GM10847 (cell line): ENCODE data around the gene RRBP1.

Experiments
- POLR2A ChIP-seq: IDR thresholded peaks from 2 replicates; pipeline ENCODE4 v1.6.1; 2011; ENCODE audit not compliant: insufficient read length; ENCODE audit errors: extremely low read depth

RRBP1 gene

DNA sequence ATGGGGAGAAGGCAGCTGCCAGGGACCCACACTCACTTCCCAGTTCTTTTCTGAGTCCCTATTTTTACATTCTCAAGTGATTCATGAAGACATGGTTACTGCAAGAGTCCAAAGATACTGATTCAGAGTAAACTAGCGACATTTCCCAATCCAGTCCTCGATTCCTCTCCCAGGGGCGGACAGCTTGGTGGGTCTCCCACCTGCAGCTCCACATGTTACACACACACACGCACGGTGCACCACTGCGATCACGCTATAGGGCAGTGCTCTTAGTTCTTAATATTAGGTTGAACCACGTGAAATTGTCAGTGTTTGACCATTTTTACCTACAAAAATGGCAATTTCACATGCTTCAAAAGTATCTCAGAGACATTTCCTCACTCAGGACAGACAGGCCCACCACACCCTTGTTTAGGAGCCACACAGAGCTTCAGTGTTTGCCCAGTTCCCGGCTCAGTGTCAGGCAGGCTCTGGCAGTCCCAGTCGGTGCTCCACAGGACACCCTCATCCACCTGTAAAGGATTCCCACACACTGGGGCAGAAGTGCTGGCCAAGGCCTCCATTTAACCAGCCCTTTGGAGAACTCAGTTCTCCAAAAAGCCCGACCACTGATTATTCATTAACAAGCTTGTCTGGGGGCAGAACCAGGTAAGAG lies 51.8 kb downstream of the RRBP1 start:
- TF ChIP-seq POLR2A: no peak

DNA sequence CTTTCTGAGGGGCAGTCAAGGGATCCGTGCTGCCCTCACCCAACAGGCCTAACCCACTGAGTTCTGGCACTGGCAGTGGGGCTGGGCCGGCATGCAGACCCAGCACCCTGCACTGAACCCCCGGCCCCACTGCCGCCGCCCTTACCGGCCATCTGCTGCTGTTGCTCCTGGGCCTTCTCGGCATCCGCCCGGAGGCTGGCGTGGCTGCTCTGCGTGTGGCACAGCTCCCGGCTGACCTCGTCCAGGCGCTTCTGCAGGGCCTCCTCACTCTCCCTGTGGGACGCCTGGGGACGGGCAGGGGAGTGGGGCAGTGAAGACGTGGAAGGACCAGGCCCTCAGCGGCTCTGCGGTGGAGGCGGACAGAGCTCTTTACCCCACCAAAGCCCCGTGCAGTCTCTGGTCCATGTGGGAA lies 52.4 kb downstream of the RRBP1 start:
- no peak for TF ChIP-seq POLR2A

DNA sequence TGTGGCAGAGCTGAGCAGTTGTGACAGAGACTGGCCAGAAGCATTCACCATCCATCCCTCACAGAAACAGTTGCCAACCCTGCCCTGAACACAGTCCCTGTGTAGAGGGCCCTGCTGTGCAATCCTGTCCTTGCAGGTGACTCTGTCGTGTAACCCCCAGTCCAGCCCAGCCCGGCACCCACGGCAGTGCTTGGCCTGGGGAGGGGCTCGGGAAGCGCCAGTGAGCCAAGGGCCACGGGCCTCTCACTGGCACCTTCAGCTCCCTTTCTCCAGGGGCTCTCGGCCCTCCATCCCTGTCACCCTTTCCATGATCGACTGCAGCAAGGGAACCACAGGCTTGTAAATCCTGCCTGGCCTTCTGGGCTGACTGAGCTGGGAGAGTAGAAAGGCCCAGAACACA lies 53.0 kb downstream of the RRBP1 start:
- TF ChIP-seq POLR2A: no peak

DNA sequence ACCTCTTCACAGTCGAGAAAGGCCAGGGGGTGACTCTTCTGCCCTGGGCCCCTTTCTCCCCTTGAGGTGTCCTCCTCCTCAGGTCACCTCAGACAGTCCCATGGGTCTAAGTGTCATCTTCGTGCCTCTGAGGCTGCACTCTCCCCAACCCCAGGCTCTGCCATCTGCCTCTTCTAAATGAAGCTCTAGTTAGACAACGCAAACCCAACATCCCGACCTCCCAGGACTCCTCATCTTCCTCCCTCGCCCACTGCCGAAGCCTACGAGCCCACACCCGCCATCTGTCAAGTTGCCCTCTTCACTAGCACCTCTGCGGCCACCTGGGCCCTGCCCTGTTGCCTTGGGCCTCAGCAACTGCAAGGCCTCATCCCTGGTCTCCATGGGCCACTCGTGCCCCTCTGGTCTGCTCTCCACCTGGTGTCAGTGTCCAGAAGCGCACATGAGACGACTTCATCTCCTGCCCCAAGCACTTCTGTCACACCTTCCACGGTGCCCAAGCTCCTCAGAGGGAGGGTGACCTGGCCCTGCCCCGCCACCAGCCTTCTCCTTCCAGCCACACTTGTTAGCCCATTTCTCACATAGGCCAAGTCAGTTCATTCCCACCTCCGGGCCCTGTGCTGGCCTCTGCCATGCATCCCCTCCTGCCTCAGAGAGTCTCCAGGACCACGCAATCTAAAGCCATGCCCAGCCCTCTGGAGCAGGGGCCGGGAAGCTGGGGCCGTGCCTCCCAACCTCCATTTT lies 53.8 kb downstream of the RRBP1 start:
- TF ChIP-seq POLR2A: no peak

DNA sequence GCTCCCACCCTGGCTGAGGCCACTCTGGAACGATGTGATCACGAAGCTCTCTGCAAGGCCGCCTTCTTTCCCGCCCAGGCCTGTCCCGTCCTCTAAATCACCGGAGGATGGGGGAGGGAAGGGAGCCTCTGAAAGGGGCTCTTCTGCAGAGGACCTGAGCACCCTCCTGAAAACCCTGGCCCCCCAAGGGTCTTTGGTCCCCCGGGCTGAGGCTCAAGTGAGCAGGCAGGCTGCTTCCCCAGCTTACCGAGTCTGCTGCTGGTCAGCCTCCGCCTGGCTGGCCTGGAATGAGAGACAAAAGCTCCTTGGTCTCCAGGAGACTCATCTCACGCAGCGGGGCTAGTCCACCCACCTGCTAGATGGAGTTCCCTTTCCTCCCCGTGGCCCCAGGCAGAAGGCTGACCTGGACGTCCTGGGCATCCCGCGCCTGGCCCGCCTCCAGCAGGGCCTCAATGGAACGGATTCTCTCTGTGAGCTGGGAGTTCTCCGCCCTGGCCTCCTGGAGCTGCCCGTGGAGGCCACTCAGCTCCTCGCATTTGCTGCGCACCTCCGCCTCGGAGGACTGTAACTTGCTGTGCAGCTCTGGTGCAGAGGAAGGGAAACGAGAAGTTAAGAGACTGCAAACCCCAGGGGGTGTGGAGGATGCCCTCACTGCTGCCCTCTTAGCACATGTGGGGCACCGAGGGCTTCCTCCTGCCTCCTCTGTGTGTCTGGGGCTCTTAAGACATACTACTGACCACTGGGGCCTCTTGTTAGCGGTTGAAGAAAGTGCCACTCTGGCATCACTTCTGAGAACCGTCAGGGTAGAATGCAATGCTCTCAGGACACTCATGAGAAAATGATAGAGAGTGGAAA lies 54.7 kb downstream of the RRBP1 start:
- TF ChIP-seq POLR2A: no peak

DNA sequence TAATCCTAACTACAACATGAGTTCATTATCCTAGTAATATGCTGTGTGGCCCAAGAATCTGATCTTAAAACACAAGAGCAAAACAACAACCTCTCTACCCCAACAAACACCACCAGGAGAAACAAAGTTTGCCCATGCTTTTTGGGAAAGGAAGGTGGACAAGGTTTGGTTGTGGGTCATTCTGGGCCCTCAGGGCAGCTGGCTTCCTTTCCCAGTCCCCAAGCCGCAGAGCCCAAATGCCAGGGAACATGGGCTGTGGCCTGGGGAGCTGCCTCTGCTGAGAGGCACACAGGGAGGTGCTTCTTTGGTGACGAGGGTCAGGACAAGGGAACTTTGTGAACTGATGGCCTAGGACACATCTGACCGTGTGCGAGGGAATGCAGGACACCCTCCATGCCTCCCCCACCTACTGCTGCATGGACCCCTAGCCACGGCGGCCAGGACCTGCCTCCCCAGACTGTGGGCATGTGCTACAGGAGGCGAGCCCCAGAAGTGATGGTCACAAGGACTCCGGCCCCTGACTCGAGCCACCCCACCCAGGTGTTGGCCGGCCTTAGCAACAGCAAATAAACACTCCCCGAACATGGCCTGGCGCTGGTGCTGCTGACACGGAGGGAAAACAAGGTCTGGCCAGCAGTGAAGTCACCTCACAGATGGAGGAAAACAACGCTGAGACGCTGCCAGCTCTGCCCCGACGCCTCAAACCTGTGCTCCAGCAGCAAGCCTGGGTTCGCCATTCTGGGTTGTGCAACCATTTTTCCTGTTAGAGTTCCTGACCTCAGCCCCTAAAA lies 55.6 kb downstream of the RRBP1 start:
- TF ChIP-seq POLR2A: no peak

DNA sequence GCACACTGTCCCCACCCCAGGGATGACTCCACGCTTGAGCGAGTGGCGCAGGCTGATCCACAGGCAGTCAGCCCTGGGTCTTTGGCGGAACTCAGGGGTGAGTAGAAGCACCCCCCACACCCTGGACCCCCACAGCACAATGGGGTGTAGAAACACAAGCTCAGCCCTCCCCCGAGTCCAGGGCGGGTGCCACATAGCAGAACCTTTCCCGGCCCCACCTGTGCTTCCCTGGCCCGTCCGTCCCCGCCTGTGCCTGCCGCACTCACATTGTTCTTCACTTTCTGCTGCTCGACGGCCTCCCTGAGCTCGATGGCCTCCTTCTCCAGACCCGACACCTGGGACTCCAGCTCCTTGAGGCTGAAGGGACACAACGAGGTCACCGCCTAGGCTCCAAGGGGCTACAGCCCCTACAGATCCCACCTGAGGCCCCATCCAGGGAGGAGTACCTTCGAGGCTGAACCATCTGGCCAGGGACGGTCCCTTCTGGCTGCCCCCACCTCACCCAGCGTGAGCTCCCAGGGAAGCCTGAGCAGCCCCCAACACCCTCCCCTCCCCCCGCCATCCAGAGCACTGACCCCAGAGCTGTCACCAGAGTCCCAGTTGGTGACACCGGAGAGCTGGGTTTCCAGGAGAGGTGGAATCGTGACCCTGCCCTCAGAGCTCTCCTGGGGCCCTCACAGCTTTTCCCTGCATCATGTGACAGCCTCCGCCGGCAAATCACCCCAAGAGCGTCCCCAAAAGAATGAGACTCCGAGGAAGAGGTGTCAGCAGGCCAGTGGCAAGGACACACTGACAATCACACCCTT lies 56.6 kb downstream of the RRBP1 start:
- no peak for TF ChIP-seq POLR2A

DNA sequence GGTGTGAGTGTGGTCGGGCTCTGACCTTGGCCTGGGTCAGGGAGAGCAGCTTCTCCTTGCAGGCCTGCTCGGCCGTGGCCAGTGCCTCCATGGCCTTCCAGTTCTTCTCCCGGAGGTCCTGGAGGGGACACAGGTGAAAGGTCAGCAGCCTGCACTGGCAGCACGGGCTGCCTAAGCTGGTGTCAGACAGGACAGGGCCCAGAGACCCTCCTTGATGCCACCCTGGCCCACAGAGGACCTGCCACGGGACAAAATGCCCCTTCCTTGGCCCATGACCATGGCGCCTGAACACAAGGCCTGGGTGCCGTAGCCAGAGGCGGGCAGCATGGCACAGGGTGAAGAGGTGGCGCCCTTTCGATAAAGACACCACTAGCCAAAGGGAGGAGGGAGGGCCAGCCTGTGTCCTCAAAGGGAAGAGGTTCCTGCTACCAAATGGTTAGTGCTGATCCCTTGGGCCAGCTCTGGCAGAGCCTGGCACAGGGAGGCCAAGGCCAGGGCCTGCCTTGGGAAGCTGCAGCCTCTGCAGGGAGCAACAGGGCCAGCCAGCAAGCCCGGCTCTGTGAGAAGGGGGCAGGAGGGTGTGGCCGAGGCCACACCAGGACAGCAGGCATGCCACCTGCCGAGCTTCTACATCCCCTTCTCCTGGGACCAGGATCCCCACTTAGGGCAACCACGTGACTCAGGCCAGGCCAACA lies 57.3 kb downstream of the RRBP1 start:
- TF ChIP-seq POLR2A: no peak

DNA sequence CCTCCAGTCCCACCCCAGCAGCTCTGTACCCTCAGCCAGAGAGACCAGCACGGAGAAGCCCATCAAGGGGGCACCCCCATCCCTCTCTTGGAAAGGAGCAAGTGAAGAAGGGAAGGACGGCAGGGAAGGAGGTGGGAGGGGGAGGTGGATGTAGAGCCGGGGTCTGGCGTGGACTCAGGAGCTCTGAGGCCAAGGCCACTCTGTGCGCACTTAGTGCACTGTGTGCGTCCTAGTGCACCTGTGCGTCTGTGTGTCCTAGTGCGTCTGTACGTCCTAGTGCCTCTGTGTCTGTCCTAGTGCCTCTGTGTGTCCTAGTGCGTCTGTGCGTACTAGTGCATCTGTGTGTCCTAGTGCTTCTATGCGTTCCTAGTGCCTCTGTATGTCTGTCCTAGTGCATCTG lies 58.0 kb downstream of the RRBP1 start:
- no peak for TF ChIP-seq POLR2A

DNA sequence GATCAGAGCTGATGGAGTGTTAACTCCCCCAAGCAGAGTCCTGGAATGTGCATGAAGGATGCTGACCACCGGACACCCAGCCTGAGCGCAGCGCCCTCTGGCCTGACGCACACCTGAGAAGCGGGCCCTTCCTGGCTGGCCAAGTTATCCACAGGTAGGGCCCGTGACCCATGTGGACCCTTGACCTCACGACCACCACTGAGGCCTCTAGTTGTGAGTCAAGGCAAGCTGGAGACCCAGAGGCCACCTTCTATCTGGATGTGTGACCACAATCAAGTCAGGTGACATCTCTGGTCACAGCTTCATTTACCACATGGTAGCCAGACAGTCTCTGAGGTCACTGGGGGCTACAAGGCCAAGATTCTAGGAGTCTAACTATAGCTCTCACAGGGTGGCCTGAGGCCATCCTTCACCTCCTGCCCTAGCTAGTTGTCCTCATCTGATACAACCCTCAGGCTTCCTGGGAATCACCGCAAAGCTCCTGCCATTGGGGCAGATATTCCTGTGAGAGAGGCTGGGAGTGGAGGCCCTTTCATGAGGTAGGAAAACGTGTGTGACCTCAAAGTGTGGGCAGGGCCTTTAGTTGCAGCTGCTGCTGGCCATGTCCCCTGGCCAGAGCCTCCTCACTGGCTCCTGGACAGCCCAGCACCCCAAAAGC lies 59.1 kb downstream of the RRBP1 start:
- no peak for TF ChIP-seq POLR2A

DNA sequence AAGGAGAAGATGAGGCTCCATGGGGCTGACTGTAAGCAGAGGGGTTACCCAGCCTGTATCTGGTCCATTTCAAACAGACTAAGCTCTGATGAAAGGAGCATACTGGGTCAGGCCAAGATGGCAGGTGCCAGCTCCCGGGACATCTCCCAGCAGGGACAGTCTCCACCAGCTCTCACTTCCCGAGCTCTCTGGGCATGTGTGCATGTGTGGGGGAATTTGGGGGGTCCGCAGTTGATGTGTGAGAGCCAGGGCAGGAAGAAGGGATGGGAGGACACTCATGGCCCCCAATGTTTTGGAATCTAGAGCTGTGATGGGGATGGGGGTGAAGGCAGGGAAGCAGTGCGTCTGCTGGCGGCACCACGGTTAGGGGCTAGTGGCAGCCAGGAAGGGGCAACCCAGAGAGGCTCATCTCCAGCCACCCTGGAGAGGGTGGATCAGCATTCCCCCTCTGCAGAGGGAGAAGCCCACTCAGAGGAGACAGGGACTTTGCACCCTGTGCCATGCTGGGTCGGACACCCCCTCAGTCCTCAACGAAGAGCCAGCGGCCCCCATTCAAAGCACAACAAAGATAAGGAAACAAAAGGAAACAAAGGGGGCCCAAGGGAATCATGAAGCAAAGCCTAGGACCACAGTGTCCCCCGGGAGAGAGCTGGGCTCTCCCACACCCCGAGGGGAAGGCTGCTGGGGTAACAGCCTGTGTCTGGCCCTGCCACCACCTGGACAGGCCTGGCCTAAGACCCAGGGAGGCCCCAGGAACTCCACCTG lies 59.8 kb downstream of the RRBP1 start:
- no peak for TF ChIP-seq POLR2A

DNA sequence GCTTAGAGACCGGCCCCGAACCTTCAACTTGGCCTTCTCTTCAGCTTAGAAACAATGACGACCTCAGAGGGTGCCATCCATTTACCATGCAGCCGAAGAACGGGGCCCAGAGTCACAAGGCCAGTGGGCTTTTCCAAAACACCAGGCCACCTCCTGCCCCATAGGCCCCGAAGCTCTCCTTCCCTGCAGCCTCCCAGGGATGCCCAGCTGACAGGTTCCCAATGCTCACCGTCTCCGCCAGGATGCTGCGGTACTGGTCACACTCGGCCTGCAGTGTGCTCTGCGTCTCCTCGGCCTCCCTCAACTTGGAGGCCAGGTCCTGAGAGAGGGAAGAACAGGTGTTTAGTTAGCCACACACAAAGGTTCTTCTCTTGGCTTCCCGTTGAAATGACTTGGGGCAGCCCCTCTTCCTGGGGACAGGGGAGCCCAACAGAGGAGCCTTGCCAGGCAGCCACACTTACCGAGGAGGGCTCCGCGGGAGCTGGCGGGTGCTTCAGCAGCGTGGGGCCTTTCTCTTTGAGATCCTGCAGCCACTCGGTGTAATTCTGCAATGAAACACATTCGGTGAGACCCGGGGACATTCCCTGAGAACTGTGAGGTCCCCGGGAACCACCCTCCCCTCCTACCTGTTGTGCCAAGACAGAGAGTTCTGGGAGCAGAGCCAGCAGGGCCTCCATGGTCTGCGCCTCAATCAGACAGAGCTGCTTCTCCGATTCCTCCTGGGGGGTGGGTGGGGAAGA lies 60.6 kb downstream of the RRBP1 start:
- TF ChIP-seq POLR2A: no peak
